Measurements from ENCODE around the gene UGT3A2.

UGT3A2 gene

DNA sequence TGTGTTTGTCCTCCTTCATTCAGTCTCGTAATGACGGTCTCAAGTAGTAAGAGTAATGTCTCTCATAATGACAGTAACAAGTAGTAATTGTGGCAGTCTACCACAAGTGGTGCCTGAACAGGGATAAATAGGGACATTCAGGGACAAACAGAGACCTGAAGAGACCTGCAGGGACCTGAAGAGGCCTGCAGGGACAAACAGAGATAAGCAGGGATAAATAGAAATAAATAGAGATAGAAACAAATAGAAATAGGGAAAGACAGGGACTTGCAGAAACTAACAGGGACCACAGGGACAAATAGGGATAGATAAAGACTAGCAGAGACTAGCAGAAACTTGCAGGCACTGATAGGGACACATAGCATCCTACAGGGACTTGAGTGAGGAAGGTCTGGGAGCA lies 7.9 kb downstream of the UGT3A2 start:
- no peak for DNase-seq (ENCODE audit: low read depth)
- TF ChIP-seq, protein P1, sequence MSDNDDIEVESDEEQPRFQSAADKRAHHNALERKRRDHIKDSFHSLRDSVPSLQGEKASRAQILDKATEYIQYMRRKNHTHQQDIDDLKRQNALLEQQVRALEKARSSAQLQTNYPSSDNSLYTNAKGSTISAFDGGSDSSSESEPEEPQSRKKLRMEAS (IDR thresholded peaks at IDR 0.05; ENCODE audit: low read depth, low read length), result no peak
- no peak for TF ChIP-seq MYC (IDR thresholded peaks at IDR 0.05; ENCODE audit: low read depth, low read length)
- no peak for TF ChIP-seq POLR2A (IDR thresholded peaks at IDR 0.05; ENCODE audit: extremely low read depth, insufficient read length)
- TF ChIP-seq, protein P2, sequence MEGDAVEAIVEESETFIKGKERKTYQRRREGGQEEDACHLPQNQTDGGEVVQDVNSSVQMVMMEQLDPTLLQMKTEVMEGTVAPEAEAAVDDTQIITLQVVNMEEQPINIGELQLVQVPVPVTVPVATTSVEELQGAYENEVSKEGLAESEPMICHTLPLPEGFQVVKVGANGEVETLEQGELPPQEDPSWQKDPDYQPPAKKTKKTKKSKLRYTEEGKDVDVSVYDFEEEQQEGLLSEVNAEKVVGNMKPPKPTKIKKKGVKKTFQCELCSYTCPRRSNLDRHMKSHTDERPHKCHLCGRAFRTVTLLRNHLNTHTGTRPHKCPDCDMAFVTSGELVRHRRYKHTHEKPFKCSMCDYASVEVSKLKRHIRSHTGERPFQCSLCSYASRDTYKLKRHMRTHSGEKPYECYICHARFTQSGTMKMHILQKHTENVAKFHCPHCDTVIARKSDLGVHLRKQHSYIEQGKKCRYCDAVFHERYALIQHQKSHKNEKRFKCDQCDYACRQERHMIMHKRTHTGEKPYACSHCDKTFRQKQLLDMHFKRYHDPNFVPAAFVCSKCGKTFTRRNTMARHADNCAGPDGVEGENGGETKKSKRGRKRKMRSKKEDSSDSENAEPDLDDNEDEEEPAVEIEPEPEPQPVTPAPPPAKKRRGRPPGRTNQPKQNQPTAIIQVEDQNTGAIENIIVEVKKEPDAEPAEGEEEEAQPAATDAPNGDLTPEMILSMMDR (IDR thresholded peaks at IDR 0.05; ENCODE audit: low read depth, low read length), result no peak
- no peak overlapping the region for H3K4me3 ChIP-seq (ENCODE audit: low read depth, low read length)

DNA sequence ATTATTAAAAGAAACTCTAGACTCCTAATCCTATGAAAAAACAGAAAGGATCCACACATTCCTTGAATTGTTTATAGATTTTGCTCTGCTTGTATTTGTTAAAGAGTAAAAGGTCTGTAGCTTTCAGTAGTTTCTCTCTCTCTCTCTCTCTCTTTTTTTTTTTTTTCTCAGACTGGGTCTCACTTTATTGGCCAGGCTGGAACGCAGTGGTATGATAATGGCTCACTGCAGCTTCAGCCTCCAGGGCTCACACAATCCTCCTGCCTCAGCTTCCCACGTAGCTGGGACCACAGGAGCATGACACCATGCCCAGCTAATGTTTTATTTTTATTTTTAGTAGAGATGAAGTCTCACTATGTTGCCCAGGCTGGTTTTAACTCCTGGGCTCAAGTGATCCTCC lies 9.3 kb downstream of the UGT3A2 start:
- no peak for DNase-seq (ENCODE audit: low read depth)
- TF ChIP-seq, protein P1 (IDR thresholded peaks at IDR 0.05; ENCODE audit: low read depth, low read length), result no peak
- no peak for TF ChIP-seq POLR2A (IDR thresholded peaks at IDR 0.05; ENCODE audit: extremely low read depth, insufficient read length)
- TF ChIP-seq, protein P2 (IDR thresholded peaks at IDR 0.05; ENCODE audit: low read depth, low read length), result no peak
- no peak for TF ChIP-seq MYC (IDR thresholded peaks at IDR 0.05; ENCODE audit: low read depth, low read length)

DNA sequence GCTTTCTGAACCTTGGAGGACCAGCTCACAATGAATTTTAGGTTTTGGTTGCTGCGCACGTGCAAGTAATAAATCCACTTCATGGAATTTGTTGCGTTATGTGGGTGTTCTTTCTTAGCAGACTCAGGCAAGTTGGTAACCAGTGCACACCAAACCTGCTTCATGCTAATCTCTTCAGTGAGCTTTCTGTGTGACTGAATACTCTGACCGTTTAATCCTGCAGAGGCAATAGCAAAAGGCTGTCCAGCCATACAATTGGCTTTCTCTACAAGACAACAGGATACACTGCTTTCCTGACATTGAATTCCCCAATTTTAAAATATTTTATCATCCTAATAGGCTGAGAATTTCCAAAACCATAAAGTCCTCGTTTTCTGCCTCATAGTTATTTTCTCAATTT lies 10.3 kb downstream of the UGT3A2 start:
- DNase-seq (ENCODE audit: low read depth), result no peak
- TF ChIP-seq MYC (IDR thresholded peaks at IDR 0.05; ENCODE audit: low read depth, low read length) (no peak), POLR2A (IDR thresholded peaks at IDR 0.05; ENCODE audit: extremely low read depth, insufficient read length) (no peak)
- TF ChIP-seq, protein P2 (IDR thresholded peaks at IDR 0.05; ENCODE audit: low read depth, low read length), result no peak
- TF ChIP-seq, protein P1 (IDR thresholded peaks at IDR 0.05; ENCODE audit: low read depth, low read length), result no peak
- H3K4me3 ChIP-seq (ENCODE audit: low read depth, low read length), result no peak overlapping the region

More for the DNA sequence above, 9.3 kb downstream of the UGT3A2 start:
- no peak overlapping the region for H3K4me3 ChIP-seq (ENCODE audit: low read depth, low read length)

DNA sequence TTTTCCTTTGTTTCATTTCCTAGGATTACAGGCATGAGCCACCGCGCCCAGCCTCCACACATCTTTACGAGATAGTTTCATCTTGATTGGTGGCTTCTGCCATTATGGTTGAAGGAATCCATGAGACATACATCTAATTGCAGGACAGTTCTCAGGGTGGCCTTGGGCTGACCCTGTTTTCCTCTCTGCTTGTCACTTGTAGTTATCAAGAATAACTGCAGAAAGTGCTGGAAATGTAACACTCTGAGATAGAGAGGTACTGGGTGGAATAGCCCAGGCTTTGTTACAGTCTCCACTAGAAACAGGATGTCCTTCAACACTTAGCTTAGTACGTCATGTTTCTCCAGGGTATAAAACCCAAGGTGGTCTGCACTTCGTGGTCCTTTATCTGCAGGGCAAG lies 10.7 kb downstream of the UGT3A2 start:
- no peak overlapping the region for H3K4me3 ChIP-seq (ENCODE audit: low read depth, low read length)
- no peak for TF ChIP-seq MYC (IDR thresholded peaks at IDR 0.05; ENCODE audit: low read depth, low read length)
- no peak for TF ChIP-seq POLR2A (IDR thresholded peaks at IDR 0.05; ENCODE audit: extremely low read depth, insufficient read length)
- TF ChIP-seq, protein P1 (IDR thresholded peaks at IDR 0.05; ENCODE audit: low read depth, low read length), result no peak
- TF ChIP-seq, protein P2 (IDR thresholded peaks at IDR 0.05; ENCODE audit: low read depth, low read length), result no peak
- no peak for DNase-seq (ENCODE audit: low read depth)

DNA sequence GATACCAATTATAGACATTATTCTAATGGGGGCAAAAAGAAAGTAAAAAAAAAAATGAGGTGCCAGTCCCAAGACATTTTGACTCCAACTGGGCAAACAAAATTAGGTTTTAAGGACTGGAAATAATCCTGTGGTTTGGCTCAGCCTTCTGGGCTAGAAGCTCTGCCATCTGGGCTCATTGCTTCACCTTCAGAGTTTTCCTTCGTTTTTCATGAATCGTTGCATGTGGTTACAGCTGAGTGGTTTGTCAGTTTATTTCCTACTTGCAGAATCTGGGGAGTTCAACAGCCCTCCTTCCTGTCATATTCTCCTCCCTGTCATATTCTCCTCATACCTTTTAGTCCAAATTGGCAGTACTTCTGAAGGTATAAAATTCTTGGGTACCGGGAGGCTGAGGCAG lies 12.0 kb downstream of the UGT3A2 start:
- no peak overlapping the region for H3K4me3 ChIP-seq (ENCODE audit: low read depth, low read length)
- peak; percentile 67 for DNase-seq (ENCODE audit: low read depth)
- TF ChIP-seq, protein P2 (IDR thresholded peaks at IDR 0.05; ENCODE audit: low read depth, low read length), result no peak
- TF ChIP-seq, protein P1 (IDR thresholded peaks at IDR 0.05; ENCODE audit: low read depth, low read length), result peak; percentile 42

DNA sequence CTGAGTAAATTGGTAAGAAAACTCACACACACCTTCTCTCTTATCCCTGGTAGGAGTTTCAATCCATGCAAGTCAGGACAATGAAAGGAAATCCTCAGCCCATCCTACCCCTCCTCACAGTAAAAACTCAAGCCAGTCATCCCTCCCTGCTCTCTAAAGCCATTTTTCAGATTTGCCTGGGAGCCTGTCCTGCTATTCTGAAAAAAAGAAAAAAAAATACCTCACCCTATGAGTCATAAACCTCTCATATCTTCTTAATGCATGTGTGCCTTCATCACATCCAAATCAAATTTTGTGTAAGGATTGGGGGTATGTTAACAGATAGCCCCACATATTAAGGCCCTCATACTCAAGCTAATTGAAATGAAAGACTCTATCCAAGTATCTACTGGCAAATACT lies 14.1 kb downstream of the UGT3A2 start:
- TF ChIP-seq, protein P2 (IDR thresholded peaks at IDR 0.05; ENCODE audit: low read depth, low read length), result no peak
- no peak for TF ChIP-seq MYC (IDR thresholded peaks at IDR 0.05; ENCODE audit: low read depth, low read length)
- TF ChIP-seq, protein P1 (IDR thresholded peaks at IDR 0.05; ENCODE audit: low read depth, low read length), result no peak
- TF ChIP-seq POLR2A (IDR thresholded peaks at IDR 0.05; ENCODE audit: extremely low read depth, insufficient read length), result no peak
- DNase-seq (ENCODE audit: low read depth), result no peak
- H3K4me3 ChIP-seq (ENCODE audit: low read depth, low read length), result no peak overlapping the region

Measured in NB4 (cell line).